ENCODE results near the gene ZCCHC2. TPM values are rescaled to one million over a fixed set of nuclear protein-coding genes. Genes with fewer than 3 reads are reported as not detected.

Gene ZCCHC2
- total RNA-seq, 4 donors from 2014 or later, result 16.8 to 30.8 (median 22.7) TPM

DNA sequence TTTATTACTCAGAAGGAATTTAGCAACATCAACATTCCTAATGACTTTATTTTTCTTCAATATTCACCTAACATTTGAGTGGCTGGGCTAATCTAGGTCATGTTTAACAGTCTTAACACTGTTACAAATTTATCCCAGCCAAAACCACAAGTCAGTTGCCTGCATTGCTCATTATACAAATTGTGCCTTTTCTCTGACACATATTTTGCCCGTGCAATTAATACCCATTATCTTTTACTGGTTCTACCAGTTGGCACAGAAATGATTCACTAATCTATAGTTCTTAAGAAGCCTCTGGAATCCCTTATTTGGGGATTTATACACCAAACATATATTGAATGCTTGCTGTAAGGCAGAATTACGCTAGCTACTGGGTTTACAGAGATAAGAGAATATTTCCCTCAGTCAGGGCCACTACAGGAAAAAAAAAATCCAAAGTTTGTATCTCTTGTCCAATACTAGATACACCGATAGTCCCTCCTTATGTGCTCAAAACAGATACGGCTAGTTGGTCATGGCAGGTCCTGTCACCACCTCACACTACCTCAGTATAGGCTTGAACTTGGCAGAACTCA, 46.3 kb downstream of the ZCCHC2 start:
- TF ChIP-seq POLR2A (IDR thresholded peaks at IDR 0.05) (no peak), EP300 (IDR thresholded peaks at IDR 0.05) (no peak), POLR2AphosphoS5 (IDR thresholded peaks at IDR 0.05) (no peak)
- TF ChIP-seq, protein P1, sequence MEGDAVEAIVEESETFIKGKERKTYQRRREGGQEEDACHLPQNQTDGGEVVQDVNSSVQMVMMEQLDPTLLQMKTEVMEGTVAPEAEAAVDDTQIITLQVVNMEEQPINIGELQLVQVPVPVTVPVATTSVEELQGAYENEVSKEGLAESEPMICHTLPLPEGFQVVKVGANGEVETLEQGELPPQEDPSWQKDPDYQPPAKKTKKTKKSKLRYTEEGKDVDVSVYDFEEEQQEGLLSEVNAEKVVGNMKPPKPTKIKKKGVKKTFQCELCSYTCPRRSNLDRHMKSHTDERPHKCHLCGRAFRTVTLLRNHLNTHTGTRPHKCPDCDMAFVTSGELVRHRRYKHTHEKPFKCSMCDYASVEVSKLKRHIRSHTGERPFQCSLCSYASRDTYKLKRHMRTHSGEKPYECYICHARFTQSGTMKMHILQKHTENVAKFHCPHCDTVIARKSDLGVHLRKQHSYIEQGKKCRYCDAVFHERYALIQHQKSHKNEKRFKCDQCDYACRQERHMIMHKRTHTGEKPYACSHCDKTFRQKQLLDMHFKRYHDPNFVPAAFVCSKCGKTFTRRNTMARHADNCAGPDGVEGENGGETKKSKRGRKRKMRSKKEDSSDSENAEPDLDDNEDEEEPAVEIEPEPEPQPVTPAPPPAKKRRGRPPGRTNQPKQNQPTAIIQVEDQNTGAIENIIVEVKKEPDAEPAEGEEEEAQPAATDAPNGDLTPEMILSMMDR (IDR thresholded peaks at IDR 0.05), result no peak
- H3K27me3 ChIP-seq, result no peaks in the 10 kb centered on the region
- WGBS, 2 donors (ENCODE audit: low coverage in 1 of 2), result 95 to 100% methylated on average over 4 of the region's 4 CpGs
- no peak overlapping the region for H3K4me3 ChIP-seq
- no peak for ATAC-seq
- H3K27ac ChIP-seq, result no peak overlapping the region
- peaks cover 4 to 100% of the 10 kb centered on the region in 2 donors for H3K36me3 ChIP-seq
- H3K4me1 ChIP-seq, result no peaks in the 10 kb centered on the region
- H3K9me3 ChIP-seq, result no peaks in the 10 kb centered on the region

DNA sequence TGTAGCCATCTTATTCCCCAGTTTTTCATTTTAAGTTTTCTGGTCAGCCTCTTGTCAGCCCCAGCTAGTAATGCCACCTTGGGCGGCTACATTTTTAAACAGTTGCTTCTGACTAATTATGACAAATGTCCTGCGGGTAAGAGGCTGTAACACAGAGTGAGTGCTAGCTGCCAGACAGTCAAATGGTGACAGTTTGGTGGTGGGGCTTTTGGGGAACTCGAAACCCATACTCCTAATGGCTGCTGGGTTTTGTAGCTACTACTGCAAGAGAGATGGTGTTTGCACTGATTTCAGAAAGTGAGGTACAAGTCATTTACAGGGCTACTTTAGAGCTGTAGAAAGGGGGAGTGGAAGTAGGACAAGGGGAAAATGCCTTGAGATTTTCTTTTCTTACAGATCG, 48.2 kb downstream of the ZCCHC2 start:
- ATAC-seq, result no peak
- TF ChIP-seq POLR2AphosphoS5 (IDR thresholded peaks at IDR 0.05) (no peak), POLR2A (IDR thresholded peaks at IDR 0.05) (no peak), EP300 (IDR thresholded peaks at IDR 0.05) (no peak)
- TF ChIP-seq, protein P1 (IDR thresholded peaks at IDR 0.05), result no peak
- Histone ChIP-seq H3K27me3 (no peaks in the 10 kb centered on the region), H3K36me3 (peaks cover 0 to 100% of the 10 kb centered on the region in 2 donors), H3K27ac (no peak overlapping the region), H3K4me3 (no peak overlapping the region), H3K9me3 (no peaks in the 10 kb centered on the region), H3K4me1 (no peaks in the 10 kb centered on the region)
- WGBS, 2 donors (ENCODE audit: low coverage in 1 of 2), result 67 to 86% methylated on average over 3 of the region's 4 CpGs

DNA sequence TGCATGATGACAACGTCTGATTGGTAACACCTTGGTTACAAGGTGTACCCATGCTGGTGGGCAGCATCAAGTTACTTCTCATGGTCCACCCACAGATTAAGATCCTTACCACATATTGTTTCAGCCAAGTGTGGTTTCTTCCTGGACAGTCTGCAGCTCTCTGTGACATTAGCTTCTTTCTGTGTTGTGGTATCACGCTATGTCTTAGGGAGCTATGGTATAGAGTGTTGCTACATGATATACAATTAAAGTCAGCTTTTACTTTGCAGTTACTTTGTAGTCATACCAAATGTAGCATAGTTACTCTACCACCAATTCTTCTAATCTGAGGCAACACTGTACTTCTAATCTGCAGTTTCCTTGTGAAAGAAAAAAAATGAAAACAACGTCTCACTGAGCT, 48.8 kb downstream of the ZCCHC2 start:
- Histone ChIP-seq H3K4me1 (no peaks in the 10 kb centered on the region), H3K27me3 (no peaks in the 10 kb centered on the region), H3K9me3 (no peaks in the 10 kb centered on the region), H3K36me3 (peaks cover 0 to 100% of the 10 kb centered on the region in 2 donors), H3K4me3 (no peak overlapping the region), H3K27ac (no peak overlapping the region)
- TF ChIP-seq EP300 (IDR thresholded peaks at IDR 0.05) (no peak), POLR2AphosphoS5 (IDR thresholded peaks at IDR 0.05) (no peak), POLR2A (IDR thresholded peaks at IDR 0.05) (no peak)
- TF ChIP-seq, protein P1 (IDR thresholded peaks at IDR 0.05), result no peak
- ATAC-seq, result no peak
- WGBS, 2 donors (ENCODE audit: low coverage in 1 of 2), result 84 to 96% methylated on average over 2 to 3 of the region's 3 CpGs

DNA sequence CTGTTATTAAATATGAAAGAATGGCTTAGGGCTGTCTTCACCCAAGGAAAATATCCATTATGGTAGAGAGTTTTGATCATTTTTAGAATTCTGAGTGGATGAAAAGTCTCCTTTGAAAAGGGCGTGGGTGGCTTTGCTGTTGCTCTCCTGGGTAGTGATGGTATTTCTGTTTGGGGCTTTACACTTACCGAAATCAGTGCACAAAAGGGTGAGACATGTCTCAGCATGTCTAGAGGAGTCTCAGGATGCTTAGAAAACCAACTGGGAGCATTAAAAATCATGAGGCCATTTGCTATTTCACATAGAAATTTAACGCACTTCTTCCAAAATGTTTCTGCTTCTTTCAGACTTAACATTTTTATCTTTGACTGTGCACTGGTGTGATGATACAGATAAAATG, 49.6 kb downstream of the ZCCHC2 start:
- TF ChIP-seq EP300 (IDR thresholded peaks at IDR 0.05) (no peak), POLR2AphosphoS5 (IDR thresholded peaks at IDR 0.05) (no peak), POLR2A (IDR thresholded peaks at IDR 0.05) (no peak)
- TF ChIP-seq, protein P1 (IDR thresholded peaks at IDR 0.05), result no peak
- Histone ChIP-seq H3K4me3 (no peak overlapping the region), H3K36me3 (peaks cover 0 to 98% of the 10 kb centered on the region in 2 donors), H3K4me1 (peaks cover 0 to 5% (median 0%) of the 10 kb centered on the region in 3 donors), H3K27me3 (no peaks in the 10 kb centered on the region), H3K9me3 (no peaks in the 10 kb centered on the region), H3K27ac (no peak overlapping the region)
- WGBS, 2 donors (ENCODE audit: low coverage in 1 of 2), result 92 to 96% methylated on average over 3 of the region's 3 CpGs
- ATAC-seq, result no peak

DNA sequence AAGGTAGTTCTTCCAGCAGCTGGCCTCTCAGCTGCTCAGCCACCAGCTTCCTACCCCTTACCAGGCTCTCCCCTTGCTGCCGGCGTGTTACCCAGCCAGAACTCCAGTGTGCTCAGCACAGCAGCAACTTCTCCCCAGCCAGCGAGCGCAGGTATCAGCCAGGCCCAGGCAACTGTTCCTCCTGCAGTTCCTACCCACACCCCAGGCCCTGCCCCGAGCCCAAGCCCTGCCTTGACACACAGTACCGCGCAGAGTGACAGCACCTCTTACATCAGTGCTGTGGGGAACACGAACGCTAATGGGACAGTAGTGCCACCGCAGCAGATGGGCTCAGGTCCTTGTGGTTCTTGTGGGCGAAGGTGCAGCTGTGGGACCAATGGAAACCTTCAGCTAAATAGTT, 52.0 kb downstream of the ZCCHC2 start:
- no peak overlapping the region for H3K27ac ChIP-seq
- ATAC-seq, result no peak
- H3K4me1 ChIP-seq, result peaks cover 0 to 21% (median 0%) of the 10 kb centered on the region in 3 donors
- H3K36me3 ChIP-seq, result peaks cover 0 to 87% of the 10 kb centered on the region in 2 donors
- H3K27me3 ChIP-seq, result no peaks in the 10 kb centered on the region
- no peak overlapping the region for H3K4me3 ChIP-seq
- no peaks in the 10 kb centered on the region for H3K9me3 ChIP-seq
- no peak for TF ChIP-seq POLR2AphosphoS5 (IDR thresholded peaks at IDR 0.05)
- no peak for TF ChIP-seq EP300 (IDR thresholded peaks at IDR 0.05)
- TF ChIP-seq, protein P1 (IDR thresholded peaks at IDR 0.05), result no peak
- TF ChIP-seq POLR2A (IDR thresholded peaks at IDR 0.05), result no peak
- 95 to 100% methylated on average over 2 to 4 of the region's 11 CpGs for WGBS, 2 donors (ENCODE audit: low coverage in 1 of 2)
